ENCODE measurements around the gene SLC27A3. TPM values are rescaled to one million over a fixed set of nuclear protein-coding genes. Genes with fewer than 3 reads are reported as not detected.
A peak's percentile ranks its signal among the peaks of the same experiment; 100 is the strongest.

SLC27A3 gene
- total and polyA plus RNA-seq, 10 of the 15 experiments (the other 5 are each of a cell fraction or from before 2014, with no cell fraction given): 2.6 to 18.1 (median 8.3) TPM

- TF ChIP-seq CEBPZ (IDR thresholded peaks at IDR 0.05; ENCODE audit: low read depth, low read length): no peak
Observed at GRCh38 chr1:153748903-153749302, 26.3 kb upstream of the SLC27A3 start (continued).

GRCh38 chr1:153749408-153750005, 25.7 kb upstream of the SLC27A3 start:
- Histone ChIP-seq H3K27ac (ENCODE audit: control insufficient read depth, insufficient read depth) (no peak overlapping the region), H4K20me1 (ENCODE audit: control insufficient read depth, insufficient read depth) (no peaks in the 10 kb centered on the region), H3K79me2 (ENCODE audit: control insufficient read depth, insufficient read depth, low read length) (no peaks in the 10 kb centered on the region), H3K27me3 (replicated peaks in 1 of 2; ENCODE audit: control insufficient read depth in 2 of 2, insufficient read depth in 2 of 2, low read length in 1 of 2) (no peaks in the 10 kb centered on the region), H3K4me1 (ENCODE audit: control insufficient read depth, insufficient read depth, low read length) (no peaks in the 10 kb centered on the region; the same call in 1 of the 2 replicates), H3K9ac (ENCODE audit: control insufficient read depth, insufficient read depth, low read length) (no peak overlapping the region), H3K36me3 (ENCODE audit: control insufficient read depth in 2 of 2, insufficient read depth in 2 of 2, low read length in 1 of 2) (peaks cover 15 to 51% of the 10 kb centered on the region in 2 experiments), H3K4me3 (no peak overlapping the region), H3K4me2 (ENCODE audit: control insufficient read depth, insufficient read depth) (no peak overlapping the region), H2AFZ (ENCODE audit: control insufficient read depth, low read depth, low read length) (no peak overlapping the region), H3K9me3 (replicated peaks; ENCODE audit: control insufficient read depth, insufficient read depth, low read length) (no peaks in the 10 kb centered on the region)
- CTCF ChIA-PET: interaction anchor here (1.0 to 5.9 kb wide), 10 partner anchors 10 to 237 kb away, joined by 3 to 84 read pairs (median 8); partner anchors contain the start of genes INTS3, NPR1 and RAB13
- RAD21 ChIA-PET (ENCODE audit: unreplicated experiment): interaction anchor here (1.3 to 1.4 kb wide), 4 partner anchors 19 to 30 kb away, joined by 4 to 6 read pairs (median 4); no protein-coding TSS in a partner anchor
- SMC1A ChIA-PET (ENCODE audit: uncharacterized antibody, unreplicated experiment): interaction anchor here (0.7 to 4.7 kb wide), 6 partner anchors 19 to 229 kb away, joined by 3 to 55 read pairs (median 6); partner anchors contain the start of gene NPR1
- in situ Hi-C loops (cut with MboI): loop anchor here (5.0 kb wide), 1 partner anchor 72 kb away; the partner anchor contains the start of gene NPR1
- POLR2A ChIA-PET: interaction anchor here (2.0 kb wide), 1 partner anchor 18 kb away, joined by 6 read pairs; no protein-coding TSS in a partner anchor
- 51% methylated on average over 6 of the region's 6 CpGs for WGBS (ENCODE audit: insufficient coverage, insufficient replicate concordance, low lambda C conversion rate, missing lambda C conversion rate)
- intact Hi-C loops (cut with micrococcal nuclease; ENCODE audit: unreplicated experiment): loop anchor here (1.0 to 5.0 kb wide), 4 partner anchors 21 to 237 kb away; partner anchors contain the start of genes INTS3 and S100A2
- FAIRE-seq (peak; percentile 90), DNase-seq (ENCODE audit: low read depth, low spot score) (peak; percentile 48), ATAC-seq (peak; percentile 100)
- no TSS peak for BruUV-seq (replicated peaks)
- peak; percentile 26; the same call in 1 of the 2 replicates for TF ChIP-seq HCFC1 (IDR thresholded peaks at IDR 0.05; ENCODE audit: low read length)
- TF ChIP-seq BRCA1 (IDR thresholded peaks at IDR 0.05; ENCODE audit: low read depth, low read length): no peak
- TF ChIP-seq CEBPZ (IDR thresholded peaks at IDR 0.05; ENCODE audit: low read depth, low read length): no peak
- TF ChIP-seq ZNF384 (IDR thresholded peaks at IDR 0.05; ENCODE audit: borderline replicate concordance, low read depth, low read length): 0 out of 2 replicates have a peak, but pooled peaks have one; percentile 2
- TF ChIP-seq RUNX3 (IDR thresholded peaks at IDR 0.05; ENCODE audit: low read length): 0 out of 2 replicates have a peak, but pooled peaks have one; percentile 13
- TF ChIP-seq RAD21 (IDR thresholded peaks at IDR 0.05; ENCODE audit: insufficient read depth, low read depth, low read length): peak; percentile 82
- TF ChIP-seq, protein P1, sequence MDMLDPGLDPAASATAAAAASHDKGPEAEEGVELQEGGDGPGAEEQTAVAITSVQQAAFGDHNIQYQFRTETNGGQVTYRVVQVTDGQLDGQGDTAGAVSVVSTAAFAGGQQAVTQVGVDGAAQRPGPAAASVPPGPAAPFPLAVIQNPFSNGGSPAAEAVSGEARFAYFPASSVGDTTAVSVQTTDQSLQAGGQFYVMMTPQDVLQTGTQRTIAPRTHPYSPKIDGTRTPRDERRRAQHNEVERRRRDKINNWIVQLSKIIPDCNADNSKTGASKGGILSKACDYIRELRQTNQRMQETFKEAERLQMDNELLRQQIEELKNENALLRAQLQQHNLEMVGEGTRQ (IDR thresholded peaks at IDR 0.05; ENCODE audit: borderline replicate concordance, low read depth, low read length): no peak
- 0 out of 2 replicates have a peak, but pooled peaks have one; percentile 52 for TF ChIP-seq BACH1 (IDR thresholded peaks at IDR 0.05; ENCODE audit: borderline replicate concordance)
- TF ChIP-seq, protein P2, sequence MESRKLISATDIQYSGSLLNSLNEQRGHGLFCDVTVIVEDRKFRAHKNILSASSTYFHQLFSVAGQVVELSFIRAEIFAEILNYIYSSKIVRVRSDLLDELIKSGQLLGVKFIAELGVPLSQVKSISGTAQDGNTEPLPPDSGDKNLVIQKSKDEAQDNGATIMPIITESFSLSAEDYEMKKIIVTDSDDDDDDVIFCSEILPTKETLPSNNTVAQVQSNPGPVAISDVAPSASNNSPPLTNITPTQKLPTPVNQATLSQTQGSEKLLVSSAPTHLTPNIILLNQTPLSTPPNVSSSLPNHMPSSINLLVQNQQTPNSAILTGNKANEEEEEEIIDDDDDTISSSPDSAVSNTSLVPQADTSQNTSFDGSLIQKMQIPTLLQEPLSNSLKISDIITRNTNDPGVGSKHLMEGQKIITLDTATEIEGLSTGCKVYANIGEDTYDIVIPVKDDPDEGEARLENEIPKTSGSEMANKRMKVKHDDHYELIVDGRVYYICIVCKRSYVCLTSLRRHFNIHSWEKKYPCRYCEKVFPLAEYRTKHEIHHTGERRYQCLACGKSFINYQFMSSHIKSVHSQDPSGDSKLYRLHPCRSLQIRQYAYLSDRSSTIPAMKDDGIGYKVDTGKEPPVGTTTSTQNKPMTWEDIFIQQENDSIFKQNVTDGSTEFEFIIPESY (IDR thresholded peaks at IDR 0.05): no peak
- no peak for TF ChIP-seq CBX5 (IDR thresholded peaks at IDR 0.05; ENCODE audit: low read depth)

Data from GM12878 (cell line).